Fibroblast of lung (primary cell): ENCODE results near the gene GALNT18. TPM values are rescaled to one million over a fixed set of nuclear protein-coding genes. Genes with fewer than 3 reads are reported as not detected.

Experiments
- DNase-seq, 2 donors: peaks; one replicate each; pipeline versions ENCODE4 v3.0.0 to v3.0.0-alpha.2; 2010; ENCODE audit warnings: low read depth in 2 of 2
- H2AFZ ChIP-seq: 2 replicates; pipeline ENCODE4 v1.5.1; 2012; ENCODE audit warnings: low read length, control low read depth, inconsistent platforms
- H3K27ac ChIP-seq: 2 replicates; pipeline ENCODE4 v1.5.1; 2011; ENCODE audit warnings: low read length, control low read depth; ENCODE audit not compliant: insufficient read depth
- H3K27me3 ChIP-seq: 2 replicates; pipeline ENCODE4 v1.5.1; 2011; ENCODE audit warnings: mild to moderate bottlenecking, low read length; ENCODE audit not compliant: control insufficient read depth, insufficient read depth
- H3K36me3 ChIP-seq: 2 replicates; pipeline ENCODE4 v1.5.1; 2011; ENCODE audit warnings: low read length; ENCODE audit not compliant: control insufficient read depth, insufficient read depth
- H3K4me1 ChIP-seq: 2 replicates; pipeline ENCODE4 v1.5.1; 2011; ENCODE audit warnings: low read length; ENCODE audit not compliant: control insufficient read depth, insufficient read depth; ENCODE audit errors: extremely low read depth
- H3K4me2 ChIP-seq: 2 replicates; pipeline ENCODE4 v1.5.1; 2011; ENCODE audit warnings: low read length, control low read depth; ENCODE audit not compliant: insufficient read depth; ENCODE audit errors: extremely low read depth
- H3K4me3 ChIP-seq, 4 experiments: fragments of 200-600 bp in 1 of 4; sonication (generic) in 1 of 4; replicated peaks in 1 of 4; 2 replicates each; pipeline ENCODE4 v1.5.1; 2011 to 2016; ENCODE audit warnings: low read length in 4 of 4, low read depth in 3 of 4, mild to moderate bottlenecking in 3 of 4, control low read depth in 2 of 4, inconsistent platforms in 1 of 4, mixed read lengths in 1 of 4; ENCODE audit not compliant: insufficient read depth in 1 of 4; ENCODE audit errors: control extremely low read depth in 1 of 4
- H3K79me2 ChIP-seq: 2 replicates; pipeline ENCODE4 v1.5.1; 2012; ENCODE audit warnings: mild to moderate bottlenecking, low read length, inconsistent platforms; ENCODE audit not compliant: control insufficient read depth, insufficient read depth
- H3K9ac ChIP-seq: 2 replicates; pipeline ENCODE4 v1.5.1; 2011; ENCODE audit warnings: mild to moderate bottlenecking, low read length, control low read depth; ENCODE audit not compliant: insufficient read depth
- H3K9me3 ChIP-seq: 2 replicates; pipeline ENCODE4 v1.5.1; 2012; ENCODE audit warnings: low read depth, low read length; ENCODE audit not compliant: control insufficient read depth, insufficient read depth
- H4K20me1 ChIP-seq: 2 replicates; pipeline ENCODE4 v1.5.1; 2011; ENCODE audit warnings: low read length; ENCODE audit not compliant: control insufficient read depth, insufficient read depth; ENCODE audit errors: extremely low read depth
- CTCF ChIP-seq, 2 donors: IDR thresholded peaks in 1 of 2; conservative IDR thresholded peaks in 1 of 2; 1 replicate in 1 of 2; 2 replicates in 1 of 2; pipeline ENCODE4 v1.5.1; 2011 to 2012; ENCODE audit warnings: low read length in 2 of 2, control low read depth in 1 of 2, inconsistent platforms in 1 of 2, low read depth in 1 of 2, mild to moderate bottlenecking in 1 of 2
- EZH2 ChIP-seq: IDR thresholded peaks from 2 replicates; pipeline ENCODE4 v1.5.1; 2012; ENCODE audit warnings: low read length, control low read depth, mild to moderate bottlenecking; ENCODE audit errors: missing control alignments
- polyA plus RNA-seq, 2 donors: library from polyadenylated mRNA; depleted of rRNA in 1 of 2; stranded (reverse) in 1 of 2; unstranded in 1 of 2; fragments of >200 nt; gene quantifications; 2 replicates each; pipeline ENCODE4 v1.2.1, GENCODE V29; 2011 to 2012; ENCODE audit warnings: missing spikeins in 1 of 2
- total RNA-seq: library from RNA; depleted of rRNA; stranded (reverse); fragments of >200 nt; gene quantifications from 2 replicates; pipeline ENCODE4 v1.2.1, GENCODE V29; 2014

The GALNT18 gene
- total and polyA plus RNA-seq, 2 donors (not counting 1 experiment from before 2014, with no cell fraction given): 0.50 to 19.3 TPM

GRCh38 chr11:11604370-11604990, 17.3 kb downstream of the GALNT18 start:
- H3K4me1 ChIP-seq: no peaks in the 10 kb centered on the region
- DNase-seq: no peak
- no peaks in the 10 kb centered on the region for H3K36me3 ChIP-seq
- H3K79me2 ChIP-seq: no peaks in the 10 kb centered on the region
- no peaks in the 10 kb centered on the region for H3K27me3 ChIP-seq
- no peak for TF ChIP-seq CTCF (conservative IDR thresholded peaks at IDR 0.05 in 1 of 2, IDR thresholded peaks at IDR 0.05 in 1 of 2; ENCODE audit: low read depth in 1 of 2, low read length in 2 of 2)
- TF ChIP-seq EZH2: no peak
- H3K4me3 ChIP-seq: no peak overlapping the region
- H4K20me1 ChIP-seq: no peaks in the 10 kb centered on the region
- no peak overlapping the region for H2AFZ ChIP-seq
- H3K27ac ChIP-seq: no peak overlapping the region
- no peak overlapping the region for H3K9ac ChIP-seq
- no peak overlapping the region for H3K4me2 ChIP-seq
- no peaks in the 10 kb centered on the region for H3K9me3 ChIP-seq

- Histone ChIP-seq H3K9ac (no peak overlapping the region), H3K4me3 (no peak overlapping the region), H3K27me3 (no peaks in the 10 kb centered on the region), H3K79me2 (no peaks in the 10 kb centered on the region), H3K9me3 (no peaks in the 10 kb centered on the region), H3K36me3 (no peaks in the 10 kb centered on the region), H3K27ac (no peak overlapping the region), H4K20me1 (no peaks in the 10 kb centered on the region), H3K4me1 (no peaks in the 10 kb centered on the region), H2AFZ (no peak overlapping the region), H3K4me2 (no peak overlapping the region)
- TF ChIP-seq CTCF (conservative IDR thresholded peaks at IDR 0.05 in 1 of 2, IDR thresholded peaks at IDR 0.05 in 1 of 2; ENCODE audit: low read depth in 1 of 2, low read length in 2 of 2) (no peak), EZH2 (no peak)
- no peak for DNase-seq
Observed at GRCh38 chr11:11602011-11602410, 19.8 kb downstream of the GALNT18 start.

GRCh38 chr11:11600288-11600687, 21.5 kb downstream of the GALNT18 start:
- Histone ChIP-seq H3K79me2 (no peaks in the 10 kb centered on the region), H3K4me3 (no peak overlapping the region), H3K9ac (no peak overlapping the region), H4K20me1 (no peaks in the 10 kb centered on the region), H2AFZ (no peak overlapping the region), H3K27me3 (no peaks in the 10 kb centered on the region), H3K27ac (no peak overlapping the region), H3K36me3 (no peaks in the 10 kb centered on the region), H3K4me1 (no peaks in the 10 kb centered on the region), H3K9me3 (no peaks in the 10 kb centered on the region), H3K4me2 (no peak overlapping the region)
- TF ChIP-seq CTCF (conservative IDR thresholded peaks at IDR 0.05 in 1 of 2, IDR thresholded peaks at IDR 0.05 in 1 of 2; ENCODE audit: low read depth in 1 of 2, low read length in 2 of 2) (no peak), EZH2 (no peak)
- no peak for DNase-seq
